Measurements from ENCODE around the gene ACBD6.
"Not testable (repeated sequence)": the region's sequence is repeated elsewhere in the genome, so short reads cannot be mapped to it uniquely, and the experiment has no call there.

The ACBD6 gene

GRCh38 chr1:180408128-180408527, 94.2 kb downstream of the ACBD6 start:
- not testable (repeated sequence) for DNase-seq

- no peak for DNase-seq
Measured at GRCh38 chr1:180407051-180407450, 95.3 kb downstream of the ACBD6 start.

GRCh38 chr1:180402551-180402950, 99.8 kb downstream of the ACBD6 start:
- DNase-seq: no peak

- no peak for DNase-seq
Measured at GRCh38 chr1:180402001-180402400, 100.4 kb downstream of the ACBD6 start.

- no peak for DNase-seq
Measured at GRCh38 chr1:180397175-180397574, 105.2 kb downstream of the ACBD6 start.

- DNase-seq: no peak
Measured at GRCh38 chr1:180392427-180393145, 109.8 kb downstream of the ACBD6 start.

GRCh38 chr1:180392020-180392419, 110.4 kb downstream of the ACBD6 start:
- no peak for DNase-seq

GRCh38 chr1:180387413-180387812, 115.0 kb downstream of the ACBD6 start:
- no peak for DNase-seq

- no peak for DNase-seq
Measured at GRCh38 chr1:180386745-180387367, 115.5 kb downstream of the ACBD6 start.

GRCh38 chr1:180385144-180385543, 117.2 kb downstream of the ACBD6 start:
- DNase-seq: no peak

GRCh38 chr1:180384286-180385005, 117.9 kb downstream of the ACBD6 start:
- no peak for DNase-seq

- DNase-seq: no peak
Measured at GRCh38 chr1:180382326-180383115, 119.9 kb downstream of the ACBD6 start.

GRCh38 chr1:180381184-180381580, 121.2 kb downstream of the ACBD6 start:
- DNase-seq: no peak

- no peak for DNase-seq
Measured at GRCh38 chr1:180380259-180381183, 121.9 kb downstream of the ACBD6 start.

- no peak for DNase-seq
Measured at GRCh38 chr1:180376800-180377199, 125.6 kb downstream of the ACBD6 start.

GRCh38 chr1:180376253-180376652, 126.1 kb downstream of the ACBD6 start:
- DNase-seq: no peak

- no peak for DNase-seq
Measured at GRCh38 chr1:180372728-180373127, 129.6 kb downstream of the ACBD6 start.

GRCh38 chr1:180370597-180370996, 131.8 kb downstream of the ACBD6 start:
- no peak for DNase-seq

GRCh38 chr1:180370188-180370587, 132.2 kb downstream of the ACBD6 start:
- no peak for DNase-seq

GRCh38 chr1:180369061-180369460, 133.3 kb downstream of the ACBD6 start:
- DNase-seq: no peak

- no peak for DNase-seq
Measured at GRCh38 chr1:180366371-180367068, 135.9 kb downstream of the ACBD6 start.

Data from activated CD4-positive, CD25-positive, alpha-beta regulatory T cell treated with anti-CD3 and anti-CD28 coated beads, Interleukin-2, amount 50 U/mL, for 72 hours (primary cell).